Stimulated activated CD8-positive, alpha-beta memory T cell treated with anti-CD3 and anti-CD28 coated beads, Interleukin-4, amount 100 ng/mL, for 1 hour (primary cell): ENCODE data around the gene NSG1.
"Not testable (repeated sequence)": the region's sequence is repeated elsewhere in the genome, so short reads cannot be mapped to it uniquely, and the experiment has no call there.

ENCODE experiments used
- DNase-seq, 2 donors: peaks; one replicate each; pipeline ENCODE4 v3.0.0-alpha.2; 2020; ENCODE audit warnings: low read depth in 2 of 2, low spot score in 1 of 2

Gene NSG1

DNA sequence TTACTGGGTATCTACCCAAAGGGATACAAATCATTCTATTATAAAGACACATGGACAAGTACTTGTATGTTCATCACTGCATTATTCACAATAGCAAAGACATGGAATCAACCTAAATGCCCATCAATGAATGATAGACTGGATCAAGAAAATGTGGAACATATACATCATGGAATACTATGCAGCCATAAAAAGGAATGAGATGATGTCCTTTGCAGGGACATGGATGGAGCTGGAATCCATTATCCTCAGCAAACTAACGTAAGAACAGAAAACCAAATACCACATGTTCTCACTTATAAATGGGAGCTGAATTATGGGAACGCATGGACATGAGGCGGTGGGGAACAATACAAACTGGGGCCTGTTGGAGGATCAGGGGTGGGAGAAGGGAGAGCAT is 78.3 kb downstream of the NSG1 start:
- not testable (repeated sequence) for DNase-seq
